ENCODE data around the gene PIEZO1.

DNA sequence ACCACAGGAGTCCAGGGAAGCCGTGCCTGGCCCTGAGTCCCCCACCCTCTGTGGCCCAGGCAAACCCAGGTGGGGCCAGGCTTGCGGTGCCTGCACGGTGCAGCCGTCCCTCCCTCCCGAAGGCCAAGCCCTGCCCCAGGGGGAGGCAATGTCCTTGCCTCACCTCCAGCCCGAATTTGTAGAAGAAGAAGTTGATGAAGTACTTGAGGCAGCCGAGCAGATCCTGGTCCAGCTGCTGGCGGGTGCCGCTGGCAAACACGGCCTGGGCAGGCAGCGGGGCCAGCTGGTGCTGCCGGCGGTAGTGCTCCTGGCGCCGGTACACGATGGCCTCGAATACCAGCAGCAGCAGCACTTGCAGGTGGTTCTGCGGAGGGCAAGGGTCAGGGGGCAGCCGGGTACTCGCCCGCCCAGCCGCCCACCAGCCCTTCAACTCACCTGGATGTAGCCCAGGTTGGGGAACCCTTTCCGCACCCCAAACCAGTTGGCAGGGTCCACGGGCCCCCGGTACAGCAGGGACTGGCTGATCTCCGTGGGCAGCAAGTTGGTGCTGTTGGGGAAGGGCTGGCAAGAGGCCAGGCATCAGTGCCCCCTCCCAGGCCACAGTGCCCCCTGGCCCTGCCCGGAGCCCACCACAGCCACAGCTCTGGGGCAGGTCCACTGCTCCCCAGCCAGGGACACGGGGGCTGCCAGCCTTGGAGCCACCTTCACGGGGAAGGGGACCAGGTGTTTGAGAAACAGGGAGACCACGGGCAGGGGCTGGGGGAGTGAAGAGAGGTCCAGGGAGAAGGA, 52.7 kb downstream of the PIEZO1 start:
- TF ChIP-seq CTCF (IDR thresholded peaks at IDR 0.05 in 8 of 11, conservative IDR thresholded peaks at IDR 0.05 in 3 of 11): no peak
- no peak for TF ChIP-seq POLR2AphosphoS5 (IDR thresholded peaks at IDR 0.05)
- TF ChIP-seq POLR2A (IDR thresholded peaks at IDR 0.05): no peak
